K562 treated with DMSO at 1 percent for 24 hours (cell line): Measurements from ENCODE around the gene CSE1L. TPM values are rescaled to one million over a fixed set of nuclear protein-coding genes. Genes with fewer than 3 reads are reported as not detected.

Experiments used
- total RNA-seq: library from RNA; unstranded; fragments of 300-600 nt; gene quantifications from 2 replicates; pipeline ENCODE4 v1.2.3, GENCODE V29; 2022; ENCODE audit warnings: low read depth; ENCODE audit not compliant: insufficient read depth

Gene CSE1L, protein sequence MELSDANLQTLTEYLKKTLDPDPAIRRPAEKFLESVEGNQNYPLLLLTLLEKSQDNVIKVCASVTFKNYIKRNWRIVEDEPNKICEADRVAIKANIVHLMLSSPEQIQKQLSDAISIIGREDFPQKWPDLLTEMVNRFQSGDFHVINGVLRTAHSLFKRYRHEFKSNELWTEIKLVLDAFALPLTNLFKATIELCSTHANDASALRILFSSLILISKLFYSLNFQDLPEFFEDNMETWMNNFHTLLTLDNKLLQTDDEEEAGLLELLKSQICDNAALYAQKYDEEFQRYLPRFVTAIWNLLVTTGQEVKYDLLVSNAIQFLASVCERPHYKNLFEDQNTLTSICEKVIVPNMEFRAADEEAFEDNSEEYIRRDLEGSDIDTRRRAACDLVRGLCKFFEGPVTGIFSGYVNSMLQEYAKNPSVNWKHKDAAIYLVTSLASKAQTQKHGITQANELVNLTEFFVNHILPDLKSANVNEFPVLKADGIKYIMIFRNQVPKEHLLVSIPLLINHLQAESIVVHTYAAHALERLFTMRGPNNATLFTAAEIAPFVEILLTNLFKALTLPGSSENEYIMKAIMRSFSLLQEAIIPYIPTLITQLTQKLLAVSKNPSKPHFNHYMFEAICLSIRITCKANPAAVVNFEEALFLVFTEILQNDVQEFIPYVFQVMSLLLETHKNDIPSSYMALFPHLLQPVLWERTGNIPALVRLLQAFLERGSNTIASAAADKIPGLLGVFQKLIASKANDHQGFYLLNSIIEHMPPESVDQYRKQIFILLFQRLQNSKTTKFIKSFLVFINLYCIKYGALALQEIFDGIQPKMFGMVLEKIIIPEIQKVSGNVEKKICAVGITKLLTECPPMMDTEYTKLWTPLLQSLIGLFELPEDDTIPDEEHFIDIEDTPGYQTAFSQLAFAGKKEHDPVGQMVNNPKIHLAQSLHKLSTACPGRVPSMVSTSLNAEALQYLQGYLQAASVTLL
- total RNA-seq: 62.9 and 77.1 TPM in 2 replicates

DNA sequence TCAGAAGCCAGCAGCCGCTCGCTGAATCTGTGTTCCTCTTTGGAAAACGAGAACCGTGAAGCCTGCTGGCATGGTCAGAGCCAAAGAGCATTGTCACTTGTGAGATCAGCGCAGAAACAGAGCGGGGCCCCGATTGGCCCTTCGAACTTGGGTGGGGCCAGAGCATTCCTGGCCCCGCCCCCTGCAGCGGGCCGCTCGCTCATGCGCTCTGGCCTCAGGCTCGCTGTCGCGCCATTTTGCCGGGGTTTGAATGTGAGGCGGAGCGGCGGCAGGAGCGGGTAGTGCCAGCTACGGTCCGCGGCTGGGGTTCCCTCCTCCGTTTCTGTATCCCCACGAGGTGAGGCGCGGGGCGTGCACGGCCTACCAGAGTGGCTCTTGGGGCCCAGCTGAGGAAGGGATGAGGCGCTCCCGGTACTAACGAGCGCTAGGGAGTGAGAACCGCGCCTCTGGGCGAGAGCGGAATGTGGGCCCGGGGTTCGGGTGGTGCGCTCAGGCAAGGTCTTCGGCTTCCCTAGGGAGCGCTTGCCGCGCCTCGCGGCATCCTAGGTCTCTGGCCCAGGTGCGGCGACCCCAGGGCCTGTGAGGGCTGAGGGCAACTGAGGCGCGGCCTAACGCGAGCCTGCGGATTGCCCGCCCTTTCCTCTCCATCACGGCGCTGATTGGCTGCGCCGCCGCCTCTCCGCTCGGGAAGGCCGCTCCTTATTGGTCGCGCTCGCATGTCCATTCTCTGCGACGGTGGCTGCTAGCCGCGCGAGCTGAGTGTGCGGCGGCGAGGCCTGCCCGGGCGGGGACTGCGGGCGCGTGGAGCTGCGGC, at the start of gene CSE1L:
TSS of gene CSE1L (plus strand) at position 226 of the 814 bp plus-strand sequence. CDS start 12,152 bp downstream, outside the sequence.

Other genes starting within 250 kb of the CSE1L start
- 23.2 and 26.1 TPM in 2 replicates for gene PREX1, start 218.3 kb upstream of the CSE1L start, total RNA-seq
- 9.6 and 11.0 TPM in 2 replicates for gene ARFGEF2, start 124.6 kb upstream of the CSE1L start, total RNA-seq
- gene STAU1, start 142.0 kb downstream of the CSE1L start, total RNA-seq: 79.6 and 84.4 TPM in 2 replicates
- gene DDX27, start 173.1 kb downstream of the CSE1L start, total RNA-seq: 50.4 and 54.2 TPM in 2 replicates
- gene ZNFX1, start 231.7 kb downstream of the CSE1L start, total RNA-seq: 7.9 and 8.4 TPM in 2 replicates